SK-N-SH treated with all-trans-retinoic acid at 6 μM for 48 hours (cell line): ENCODE results near the gene DIDO1.

Experiments
- ATAC-seq: fragments of 200-7000 bp; cut with Tn5 transposase; 3 replicates; pipeline ENCODE4 v1.9.1; 2020; ENCODE audit warnings: mild to moderate bottlenecking, moderate library complexity
- ARNTL ChIP-seq: fragments of 450-650 bp; formaldehyde crosslinking; IDR thresholded peaks from 2 replicates; pipeline ENCODE4 v1.5.0; 2020; ENCODE audit warnings: low read depth, mild to moderate bottlenecking, moderate library complexity, borderline replicate concordance
- BACH2 ChIP-seq: fragments of 250-450 bp; sonication (Bioruptor Pico); IDR thresholded peaks from 2 replicates; pipeline ENCODE4 v1.9.0; 2021; ENCODE audit warnings: mild to moderate bottlenecking, borderline replicate concordance
- CSDC2 ChIP-seq: fragments of 250-450 bp; sonication (Bioruptor Pico); IDR thresholded peaks from 2 replicates; pipeline ENCODE4 v1.5.0; 2020; ENCODE audit warnings: mild to moderate bottlenecking, moderate library complexity
- GLIS3 ChIP-seq: fragments of 250-450 bp; sonication (Bioruptor Pico); IDR thresholded peaks from 2 replicates; pipeline ENCODE4 v1.5.0; 2020; ENCODE audit warnings: mild to moderate bottlenecking, moderate library complexity
- PPARA ChIP-seq: fragments of 250-450 bp; sonication (Bioruptor Pico); IDR thresholded peaks from 2 replicates; pipeline ENCODE4 v1.5.0; 2020; ENCODE audit warnings: mild to moderate bottlenecking, borderline replicate concordance
- RARB ChIP-seq: fragments of 250-450 bp; sonication (Bioruptor Pico); IDR thresholded peaks from 2 replicates; pipeline ENCODE4 v1.8.0; 2021; ENCODE audit warnings: mild to moderate bottlenecking, moderate library complexity
- SNAI2 ChIP-seq: fragments of 250-450 bp; sonication (Bioruptor Pico); IDR thresholded peaks from 2 replicates; pipeline ENCODE4 v1.5.0; 2020; ENCODE audit warnings: mild to moderate bottlenecking, moderate library complexity
- TCF4 ChIP-seq: fragments of 250-450 bp; sonication (Bioruptor Pico); IDR thresholded peaks from 2 replicates; pipeline ENCODE4 v1.8.0; 2021; ENCODE audit warnings: mild to moderate bottlenecking, moderate library complexity, borderline replicate concordance
- TOX ChIP-seq: fragments of 250-450 bp; sonication (Bioruptor Pico); IDR thresholded peaks from 2 replicates; pipeline ENCODE4 v1.8.0; 2021; ENCODE audit warnings: mild to moderate bottlenecking, moderate library complexity, borderline replicate concordance
- ZFP30 ChIP-seq: fragments of 450-650 bp; formaldehyde crosslinking; IDR thresholded peaks from 2 replicates; pipeline ENCODE4 v1.5.0; 2022; ENCODE audit warnings: mild to moderate bottlenecking, moderate library complexity
- ZNF70 ChIP-seq: fragments of 450-650 bp; formaldehyde crosslinking; IDR thresholded peaks from 2 replicates; pipeline ENCODE4 v1.5.0; 2020; ENCODE audit warnings: mild to moderate bottlenecking, moderate library complexity
- TF ChIP-seq, protein P1 (sequence below): fragments of 250-450 bp; sonication (Bioruptor Pico); IDR thresholded peaks from 2 replicates; pipeline ENCODE4 v1.8.0; 2021; ENCODE audit warnings: low read depth, mild to moderate bottlenecking, moderate library complexity, borderline replicate concordance
- TF ChIP-seq, protein P2 (sequence below): fragments of 250-450 bp; sonication (Bioruptor Pico); IDR thresholded peaks from 2 replicates; pipeline ENCODE4 v1.8.0; 2020; ENCODE audit warnings: mild to moderate bottlenecking, moderate library complexity, borderline replicate concordance
- TF ChIP-seq, protein P3 (sequence below): fragments of 250-450 bp; sonication (Bioruptor Pico); IDR thresholded peaks from 2 replicates; pipeline ENCODE4 v1.5.1; 2021; ENCODE audit warnings: mild to moderate bottlenecking, moderate library complexity
- TF ChIP-seq, protein P4 (sequence below): fragments of 250-450 bp; sonication (Bioruptor Pico); IDR thresholded peaks from 2 replicates; pipeline ENCODE4 v1.5.0; 2020; ENCODE audit warnings: mild to moderate bottlenecking, moderate library complexity

DIDO1 gene

DNA sequence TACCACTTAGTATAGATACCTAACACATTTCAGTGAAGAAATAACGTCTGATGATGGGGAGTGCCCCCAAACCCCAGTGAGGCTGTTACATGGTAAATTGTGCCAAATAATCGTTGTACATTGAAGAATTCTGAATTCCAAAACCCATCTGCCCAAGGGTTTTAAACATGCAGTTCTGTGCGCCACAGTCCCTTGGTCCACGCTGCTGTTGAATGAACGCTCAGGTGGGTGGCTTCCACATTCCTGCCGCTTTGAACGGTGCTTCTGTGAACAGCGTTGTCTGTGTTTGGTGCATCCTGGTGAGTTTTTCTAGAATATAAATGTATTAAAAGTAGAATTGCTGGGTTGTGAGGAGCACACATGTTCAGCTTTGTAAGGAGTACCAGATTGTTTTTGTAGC lies 14.6 kb upstream of the DIDO1 start:
- no peak for ATAC-seq
- TF ChIP-seq, protein P1, sequence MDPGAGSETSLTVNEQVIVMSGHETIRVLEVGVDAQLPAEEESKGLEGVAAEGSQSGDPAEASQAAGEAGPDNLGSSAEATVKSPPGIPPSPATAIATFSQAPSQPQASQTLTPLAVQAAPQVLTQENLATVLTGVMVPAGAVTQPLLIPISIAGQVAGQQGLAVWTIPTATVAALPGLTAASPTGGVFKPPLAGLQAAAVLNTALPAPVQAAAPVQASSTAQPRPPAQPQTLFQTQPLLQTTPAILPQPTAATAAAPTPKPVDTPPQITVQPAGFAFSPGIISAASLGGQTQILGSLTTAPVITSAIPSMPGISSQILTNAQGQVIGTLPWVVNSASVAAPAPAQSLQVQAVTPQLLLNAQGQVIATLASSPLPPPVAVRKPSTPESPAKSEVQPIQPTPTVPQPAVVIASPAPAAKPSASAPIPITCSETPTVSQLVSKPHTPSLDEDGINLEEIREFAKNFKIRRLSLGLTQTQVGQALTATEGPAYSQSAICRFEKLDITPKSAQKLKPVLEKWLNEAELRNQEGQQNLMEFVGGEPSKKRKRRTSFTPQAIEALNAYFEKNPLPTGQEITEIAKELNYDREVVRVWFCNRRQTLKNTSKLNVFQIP (CRISPR knock-in tag): no peak
- TF ChIP-seq BACH2 (CRISPR knock-in tag) (no peak), ARNTL (no peak), TOX (CRISPR knock-in tag) (no peak)
- TF ChIP-seq, all 23 proteins: peak for 0

DNA sequence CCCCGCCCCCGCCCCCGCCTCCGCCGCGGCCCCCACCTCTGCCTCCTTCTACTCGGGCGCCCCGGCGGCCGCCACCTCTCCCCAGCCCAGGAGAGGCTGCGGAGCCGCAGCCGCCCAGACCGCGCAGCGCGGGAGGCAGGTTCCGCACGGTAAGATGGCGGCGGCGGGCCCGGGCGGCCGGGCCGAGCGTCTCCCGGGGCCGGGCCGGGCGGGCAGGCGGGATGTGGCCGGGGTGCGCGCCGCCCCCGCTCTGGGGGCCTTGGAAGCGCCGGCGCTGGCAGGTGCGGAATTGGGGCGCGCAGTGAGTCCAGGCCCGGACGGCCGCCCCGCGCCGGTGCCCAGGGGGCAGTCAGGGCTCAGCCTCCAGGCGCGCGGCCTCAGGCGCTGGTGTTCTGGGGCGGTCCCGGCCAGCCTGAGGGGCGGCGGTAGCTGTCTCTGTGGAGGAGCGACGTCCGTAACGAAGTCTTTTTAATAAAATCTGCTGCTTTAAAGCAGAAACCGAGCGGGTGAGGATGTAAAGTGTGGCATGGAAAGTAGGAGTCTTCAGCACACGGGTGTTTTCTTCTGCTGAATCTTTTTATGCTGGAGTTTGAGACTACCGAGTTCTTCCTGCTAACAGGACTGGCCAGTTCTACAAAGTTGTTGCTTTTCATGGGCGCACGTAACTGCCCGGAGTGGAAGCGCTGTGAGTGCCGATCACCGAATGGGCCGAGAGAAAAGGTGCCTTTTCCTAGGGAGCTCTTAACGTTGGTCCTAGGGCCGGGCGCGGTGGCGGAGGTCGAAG lies 12.0 kb upstream of the DIDO1 start, which contains the start of gene GID8:
GID8 (plus strand) TSS at position 43 of the 784 bp plus-strand sequence. CDS start 3,356 bp downstream, outside the sequence.
- TF ChIP-seq ZNF70 (CRISPR knock-in tag): no peak
- TF ChIP-seq, protein P2, sequence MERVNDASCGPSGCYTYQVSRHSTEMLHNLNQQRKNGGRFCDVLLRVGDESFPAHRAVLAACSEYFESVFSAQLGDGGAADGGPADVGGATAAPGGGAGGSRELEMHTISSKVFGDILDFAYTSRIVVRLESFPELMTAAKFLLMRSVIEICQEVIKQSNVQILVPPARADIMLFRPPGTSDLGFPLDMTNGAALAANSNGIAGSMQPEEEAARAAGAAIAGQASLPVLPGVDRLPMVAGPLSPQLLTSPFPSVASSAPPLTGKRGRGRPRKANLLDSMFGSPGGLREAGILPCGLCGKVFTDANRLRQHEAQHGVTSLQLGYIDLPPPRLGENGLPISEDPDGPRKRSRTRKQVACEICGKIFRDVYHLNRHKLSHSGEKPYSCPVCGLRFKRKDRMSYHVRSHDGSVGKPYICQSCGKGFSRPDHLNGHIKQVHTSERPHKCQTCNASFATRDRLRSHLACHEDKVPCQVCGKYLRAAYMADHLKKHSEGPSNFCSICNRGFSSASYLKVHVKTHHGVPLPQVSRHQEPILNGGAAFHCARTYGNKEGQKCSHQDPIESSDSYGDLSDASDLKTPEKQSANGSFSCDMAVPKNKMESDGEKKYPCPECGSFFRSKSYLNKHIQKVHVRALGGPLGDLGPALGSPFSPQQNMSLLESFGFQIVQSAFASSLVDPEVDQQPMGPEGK (CRISPR knock-in tag): no peak
- ATAC-seq: peak; percentile 63

DNA sequence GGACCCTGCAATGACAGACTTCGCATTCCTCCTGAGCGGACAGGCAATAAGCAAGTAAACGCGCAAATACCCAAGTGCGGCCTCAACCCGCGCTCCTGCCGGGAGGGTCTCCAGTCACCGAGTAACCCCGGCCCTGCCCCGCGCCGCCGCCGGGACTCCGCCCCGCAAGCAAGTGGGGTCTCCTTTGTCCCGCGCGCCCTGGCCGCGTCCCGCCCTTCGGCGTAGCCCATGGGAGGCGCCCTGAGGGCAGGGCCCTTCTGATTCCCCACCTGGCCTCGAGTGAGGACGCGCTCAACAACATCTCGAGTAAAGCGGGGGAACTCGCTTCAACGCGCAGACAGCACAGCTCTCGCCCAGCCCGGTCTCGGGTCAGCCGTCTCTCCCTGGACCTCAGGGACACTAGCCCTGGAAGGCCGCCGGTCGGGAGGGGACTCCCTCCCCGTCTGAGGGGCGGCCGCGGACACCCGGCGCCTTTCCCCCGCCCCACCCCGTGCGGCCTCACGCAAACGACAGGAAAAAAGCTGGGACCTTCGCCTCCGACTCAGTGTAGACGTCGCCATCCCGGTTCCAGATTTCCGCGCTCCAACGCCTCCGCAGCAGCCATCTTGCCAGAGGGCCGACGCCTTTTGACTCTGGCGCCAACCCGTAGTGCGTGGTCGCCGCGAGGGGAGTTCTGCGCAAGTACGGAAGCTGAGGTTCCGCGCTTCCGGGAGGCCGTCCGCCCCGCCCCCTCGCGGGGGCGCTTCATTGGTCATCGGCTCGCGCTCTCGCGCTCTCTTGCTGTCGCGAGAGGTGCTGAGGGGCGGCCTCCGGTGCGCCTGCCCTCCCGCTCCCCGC lies 11.2 kb upstream of the DIDO1 start:
- TF ChIP-seq, protein P3, sequence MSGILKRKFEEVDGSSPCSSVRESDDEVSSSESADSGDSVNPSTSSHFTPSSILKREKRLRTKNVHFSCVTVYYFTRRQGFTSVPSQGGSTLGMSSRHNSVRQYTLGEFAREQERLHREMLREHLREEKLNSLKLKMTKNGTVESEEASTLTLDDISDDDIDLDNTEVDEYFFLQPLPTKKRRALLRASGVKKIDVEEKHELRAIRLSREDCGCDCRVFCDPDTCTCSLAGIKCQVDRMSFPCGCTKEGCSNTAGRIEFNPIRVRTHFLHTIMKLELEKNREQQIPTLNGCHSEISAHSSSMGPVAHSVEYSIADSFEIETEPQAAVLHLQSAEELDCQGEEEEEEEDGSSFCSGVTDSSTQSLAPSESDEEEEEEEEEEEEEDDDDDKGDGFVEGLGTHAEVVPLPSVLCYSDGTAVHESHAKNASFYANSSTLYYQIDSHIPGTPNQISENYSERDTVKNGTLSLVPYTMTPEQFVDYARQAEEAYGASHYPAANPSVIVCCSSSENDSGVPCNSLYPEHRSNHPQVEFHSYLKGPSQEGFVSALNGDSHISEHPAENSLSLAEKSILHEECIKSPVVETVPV (CRISPR knock-in tag): no peak
- TF ChIP-seq ZFP30 (no peak), TCF4 (CRISPR knock-in tag) (no peak), SNAI2 (CRISPR knock-in tag) (no peak), RARB (no peak), PPARA (CRISPR knock-in tag) (no peak), GLIS3 (CRISPR knock-in tag) (no peak), CSDC2 (CRISPR knock-in tag) (no peak)
- TF ChIP-seq, protein P1 (CRISPR knock-in tag): no peak
- TF ChIP-seq, protein P4, sequence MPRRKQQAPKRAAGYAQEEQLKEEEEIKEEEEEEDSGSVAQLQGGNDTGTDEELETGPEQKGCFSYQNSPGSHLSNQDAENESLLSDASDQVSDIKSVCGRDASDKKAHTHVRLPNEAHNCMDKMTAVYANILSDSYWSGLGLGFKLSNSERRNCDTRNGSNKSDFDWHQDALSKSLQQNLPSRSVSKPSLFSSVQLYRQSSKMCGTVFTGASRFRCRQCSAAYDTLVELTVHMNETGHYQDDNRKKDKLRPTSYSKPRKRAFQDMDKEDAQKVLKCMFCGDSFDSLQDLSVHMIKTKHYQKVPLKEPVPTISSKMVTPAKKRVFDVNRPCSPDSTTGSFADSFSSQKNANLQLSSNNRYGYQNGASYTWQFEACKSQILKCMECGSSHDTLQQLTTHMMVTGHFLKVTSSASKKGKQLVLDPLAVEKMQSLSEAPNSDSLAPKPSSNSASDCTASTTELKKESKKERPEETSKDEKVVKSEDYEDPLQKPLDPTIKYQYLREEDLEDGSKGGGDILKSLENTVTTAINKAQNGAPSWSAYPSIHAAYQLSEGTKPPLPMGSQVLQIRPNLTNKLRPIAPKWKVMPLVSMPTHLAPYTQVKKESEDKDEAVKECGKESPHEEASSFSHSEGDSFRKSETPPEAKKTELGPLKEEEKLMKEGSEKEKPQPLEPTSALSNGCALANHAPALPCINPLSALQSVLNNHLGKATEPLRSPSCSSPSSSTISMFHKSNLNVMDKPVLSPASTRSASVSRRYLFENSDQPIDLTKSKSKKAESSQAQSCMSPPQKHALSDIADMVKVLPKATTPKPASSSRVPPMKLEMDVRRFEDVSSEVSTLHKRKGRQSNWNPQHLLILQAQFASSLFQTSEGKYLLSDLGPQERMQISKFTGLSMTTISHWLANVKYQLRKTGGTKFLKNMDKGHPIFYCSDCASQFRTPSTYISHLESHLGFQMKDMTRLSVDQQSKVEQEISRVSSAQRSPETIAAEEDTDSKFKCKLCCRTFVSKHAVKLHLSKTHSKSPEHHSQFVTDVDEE (CRISPR knock-in tag): no peak
- TF ChIP-seq, all 23 proteins: peak for 0
- peak; percentile 89 for ATAC-seq
